ENCODE data around the gene BBS1.

Gene BBS1

GRCh38 chr11:66472054-66472453 is 38.4 kb upstream of the BBS1 start:
- TF ChIP-seq ZNF274 (IDR thresholded peaks at IDR 0.05; ENCODE audit: low read depth, low read length) = no peak
- no peak for TF ChIP-seq YY1 (IDR thresholded peaks at IDR 0.05; ENCODE audit: insufficient read depth, insufficient read length)
- no peak for TF ChIP-seq SUZ12 (IDR thresholded peaks at IDR 0.05; ENCODE audit: extremely low read depth, insufficient read depth, insufficient read length)
- Histone ChIP-seq H3K4me1 (ENCODE audit: insufficient read depth, insufficient read length) (peaks cover 25% of the 10 kb centered on the region), H3K27me3 (ENCODE audit: insufficient read depth, insufficient read length) (peaks cover 7% of the 10 kb centered on the region), H3K9me3 (ENCODE audit: insufficient read depth, low read length) (no peaks in the 10 kb centered on the region), H3K4me3 (ENCODE audit: insufficient read length, low read depth) (no peak overlapping the region), H3K36me3 (ENCODE audit: insufficient read depth, insufficient read length, low read length) (peaks cover 39% of the 10 kb centered on the region), H3K9ac (ENCODE audit: insufficient read length, low read depth) (no peak overlapping the region)
- DNase-seq (ENCODE audit: low read depth, low spot score) = no peak

- no peak for DNase-seq (ENCODE audit: low read depth, low spot score)
- H3K9ac ChIP-seq (ENCODE audit: insufficient read length, low read depth) = no peak overlapping the region
- H3K36me3 ChIP-seq (ENCODE audit: insufficient read depth, insufficient read length, low read length) = peaks cover 50% of the 10 kb centered on the region
- TF ChIP-seq SUZ12 (IDR thresholded peaks at IDR 0.05; ENCODE audit: extremely low read depth, insufficient read depth, insufficient read length) (no peak), YY1 (IDR thresholded peaks at IDR 0.05; ENCODE audit: insufficient read depth, insufficient read length) (no peak), ZNF274 (IDR thresholded peaks at IDR 0.05; ENCODE audit: low read depth, low read length) (no peak)
- H3K4me1 ChIP-seq (ENCODE audit: insufficient read depth, insufficient read length) = peaks cover 16% of the 10 kb centered on the region
- no peaks in the 10 kb centered on the region for H3K27me3 ChIP-seq (ENCODE audit: insufficient read depth, insufficient read length)
- H3K4me3 ChIP-seq (ENCODE audit: insufficient read length, low read depth) = no peak overlapping the region
- no peaks in the 10 kb centered on the region for H3K9me3 ChIP-seq (ENCODE audit: insufficient read depth, low read length)
These were observed 37.3 kb upstream of the BBS1 start for GRCh38 chr11:66473167-66473566.

GRCh38 chr11:66473608-66474515 is 36.6 kb upstream of the BBS1 start:
- Histone ChIP-seq H3K27me3 (ENCODE audit: insufficient read depth, insufficient read length) (no peaks in the 10 kb centered on the region), H3K4me3 (ENCODE audit: insufficient read length, low read depth) (no peak overlapping the region), H3K4me1 (ENCODE audit: insufficient read depth, insufficient read length) (peaks cover 16% of the 10 kb centered on the region), H3K9me3 (ENCODE audit: insufficient read depth, low read length) (no peaks in the 10 kb centered on the region), H3K36me3 (ENCODE audit: insufficient read depth, insufficient read length, low read length) (peaks cover 56% of the 10 kb centered on the region), H3K9ac (ENCODE audit: insufficient read length, low read depth) (no peak overlapping the region)
- no peak for TF ChIP-seq YY1 (IDR thresholded peaks at IDR 0.05; ENCODE audit: insufficient read depth, insufficient read length)
- no peak for TF ChIP-seq ZNF274 (IDR thresholded peaks at IDR 0.05; ENCODE audit: low read depth, low read length)
- TF ChIP-seq SUZ12 (IDR thresholded peaks at IDR 0.05; ENCODE audit: extremely low read depth, insufficient read depth, insufficient read length) = no peak
- DNase-seq (ENCODE audit: low read depth, low spot score) = no peak

- TF ChIP-seq YY1 (IDR thresholded peaks at IDR 0.05; ENCODE audit: insufficient read depth, insufficient read length) (no peak), ZNF274 (IDR thresholded peaks at IDR 0.05; ENCODE audit: low read depth, low read length) (no peak), SUZ12 (IDR thresholded peaks at IDR 0.05; ENCODE audit: extremely low read depth, insufficient read depth, insufficient read length) (no peak)
- Histone ChIP-seq H3K27me3 (ENCODE audit: insufficient read depth, insufficient read length) (no peaks in the 10 kb centered on the region), H3K4me1 (ENCODE audit: insufficient read depth, insufficient read length) (peaks cover 10% of the 10 kb centered on the region), H3K4me3 (ENCODE audit: insufficient read length, low read depth) (no peak overlapping the region), H3K9me3 (ENCODE audit: insufficient read depth, low read length) (no peaks in the 10 kb centered on the region), H3K36me3 (ENCODE audit: insufficient read depth, insufficient read length, low read length) (peaks cover 56% of the 10 kb centered on the region), H3K9ac (ENCODE audit: insufficient read length, low read depth) (no peak overlapping the region)
- no peak for DNase-seq (ENCODE audit: low read depth, low spot score)
These were observed 34.9 kb upstream of the BBS1 start for GRCh38 chr11:66475349-66476172.

- H3K9me3 ChIP-seq (ENCODE audit: insufficient read depth, low read length) = no peaks in the 10 kb centered on the region
- TF ChIP-seq SUZ12 (IDR thresholded peaks at IDR 0.05; ENCODE audit: extremely low read depth, insufficient read depth, insufficient read length) = no peak
- peaks cover 50% of the 10 kb centered on the region for H3K36me3 ChIP-seq (ENCODE audit: insufficient read depth, insufficient read length, low read length)
- H3K9ac ChIP-seq (ENCODE audit: insufficient read length, low read depth) = no peak overlapping the region
- no peak for DNase-seq (ENCODE audit: low read depth, low spot score)
- no peak overlapping the region for H3K4me3 ChIP-seq (ENCODE audit: insufficient read length, low read depth)
- H3K27me3 ChIP-seq (ENCODE audit: insufficient read depth, insufficient read length) = no peaks in the 10 kb centered on the region
- peaks cover 10% of the 10 kb centered on the region for H3K4me1 ChIP-seq (ENCODE audit: insufficient read depth, insufficient read length)
These were observed 34.1 kb upstream of the BBS1 start for GRCh38 chr11:66476173-66476840.

- DNase-seq (ENCODE audit: low read depth, low spot score) = no peak
- H3K4me3 ChIP-seq (ENCODE audit: insufficient read length, low read depth) = no peak overlapping the region
- H3K27me3 ChIP-seq (ENCODE audit: insufficient read depth, insufficient read length) = no peaks in the 10 kb centered on the region
- H3K36me3 ChIP-seq (ENCODE audit: insufficient read depth, insufficient read length, low read length) = peaks cover 49% of the 10 kb centered on the region
- H3K4me1 ChIP-seq (ENCODE audit: insufficient read depth, insufficient read length) = peaks cover 10% of the 10 kb centered on the region
- no peaks in the 10 kb centered on the region for H3K9me3 ChIP-seq (ENCODE audit: insufficient read depth, low read length)
- H3K9ac ChIP-seq (ENCODE audit: insufficient read length, low read depth) = no peak overlapping the region
- no peak for TF ChIP-seq ZNF274 (IDR thresholded peaks at IDR 0.05; ENCODE audit: low read depth, low read length)
- TF ChIP-seq SUZ12 (IDR thresholded peaks at IDR 0.05; ENCODE audit: extremely low read depth, insufficient read depth, insufficient read length) = no peak
- no peak for TF ChIP-seq YY1 (IDR thresholded peaks at IDR 0.05; ENCODE audit: insufficient read depth, insufficient read length)
These were observed 33.6 kb upstream of the BBS1 start for GRCh38 chr11:66476841-66477251.

All from NT2/D1 (cell line).